HG03378 (cell line): ENCODE measurements around the gene MYZAP.
"Not testable (repeated sequence)": the region's sequence is repeated elsewhere in the genome, so short reads cannot be mapped to it uniquely, and the experiment has no call there.

Source experiments
- ATAC-seq: cut with Tn5 transposase; IDR thresholded peaks from one replicate; pipeline ENCODE4 v1.9.1; 2021; ENCODE audit warnings: mild to moderate bottlenecking, moderate library complexity; ENCODE audit not compliant: unreplicated experiment

MYZAP gene

GRCh38 chr15:57591237-57591821, 375 bp upstream of the MYZAP start:
- no peak for ATAC-seq

GRCh38 chr15:57592426-57592825, 722 bp downstream of the MYZAP start:
- ATAC-seq = no peak

GRCh38 chr15:57592836-57593420, 1.2 kb downstream of the MYZAP start:
- ATAC-seq = no peak

GRCh38 chr15:57594479-57594878, 2.8 kb downstream of the MYZAP start:
- ATAC-seq = no peak

GRCh38 chr15:57595011-57595866, 3.5 kb downstream of the MYZAP start:
- ATAC-seq = no peak

GRCh38 chr15:57596301-57596855, 4.7 kb downstream of the MYZAP start:
- no peak for ATAC-seq

- no peak for ATAC-seq
Measured at GRCh38 chr15:57596978-57597377, 5.3 kb downstream of the MYZAP start.

- no peak for ATAC-seq
Measured at GRCh38 chr15:57597431-57597830, 5.7 kb downstream of the MYZAP start.

GRCh38 chr15:57598346-57598745, 6.6 kb downstream of the MYZAP start:
- no peak for ATAC-seq

- ATAC-seq = no peak
Measured at GRCh38 chr15:57599296-57599810, 7.6 kb downstream of the MYZAP start.

GRCh38 chr15:57600197-57600596, 8.5 kb downstream of the MYZAP start:
- ATAC-seq = no peak

- no peak for ATAC-seq
Measured at GRCh38 chr15:57604507-57604906, 12.8 kb downstream of the MYZAP start.

GRCh38 chr15:57605491-57605890, 13.8 kb downstream of the MYZAP start:
- no peak for ATAC-seq

GRCh38 chr15:57606048-57606447, 14.3 kb downstream of the MYZAP start:
- no peak for ATAC-seq

- no peak for ATAC-seq
Measured at GRCh38 chr15:57606816-57607215, 15.1 kb downstream of the MYZAP start.

GRCh38 chr15:57607570-57608000, 15.9 kb downstream of the MYZAP start:
- ATAC-seq = no peak

- no peak for ATAC-seq
Measured at GRCh38 chr15:57609805-57610529, 18.3 kb downstream of the MYZAP start.

GRCh38 chr15:57611123-57611522, 19.4 kb downstream of the MYZAP start:
- no peak for ATAC-seq

- ATAC-seq = no peak
Measured at GRCh38 chr15:57611938-57612337, 20.2 kb downstream of the MYZAP start.

GRCh38 chr15:57614241-57614640, 22.5 kb downstream of the MYZAP start:
- ATAC-seq = no peak

GRCh38 chr15:57615951-57616496, 24.3 kb downstream of the MYZAP start:
- ATAC-seq = not testable (repeated sequence)
